Stimulated activated CD4-positive, alpha-beta T cell treated with anti-CD3 and anti-CD28 coated beads, Interleukin-2, amount 100 ng/mL, for 48 hours (primary cell): ENCODE measurements around the gene RPTOR.
"Not testable (repeated sequence)": the region's sequence is repeated elsewhere in the genome, so short reads cannot be mapped to it uniquely, and the experiment has no call there.

ENCODE experiments used
- DNase-seq, 2 donors: peaks; one replicate each; pipeline ENCODE4 v3.0.0-alpha.2; 2020

Gene RPTOR

GRCh38 chr17:80729016-80729415, 184.4 kb downstream of the RPTOR start:
- no peak for DNase-seq

- DNase-seq, result no peak
Observed at GRCh38 chr17:80729761-80730160, 185.1 kb downstream of the RPTOR start.

- DNase-seq, result no peak
Observed at GRCh38 chr17:80730739-80731138, 186.1 kb downstream of the RPTOR start.

GRCh38 chr17:80731323-80731722, 186.7 kb downstream of the RPTOR start:
- DNase-seq, result no peak

GRCh38 chr17:80732268-80732667, 187.6 kb downstream of the RPTOR start:
- DNase-seq, result no peak

GRCh38 chr17:80737106-80738019, 192.7 kb downstream of the RPTOR start:
- DNase-seq, result no peak

GRCh38 chr17:80738020-80738808, 193.6 kb downstream of the RPTOR start:
- no peak for DNase-seq

GRCh38 chr17:80738987-80739730, 194.5 kb downstream of the RPTOR start:
- no peak for DNase-seq

GRCh38 chr17:80740141-80740540, 195.5 kb downstream of the RPTOR start:
- DNase-seq, result no peak

- no peak for DNase-seq
Observed at GRCh38 chr17:80742091-80742490, 197.5 kb downstream of the RPTOR start.

- DNase-seq, result no peak
Observed at GRCh38 chr17:80742581-80743180, 198.0 kb downstream of the RPTOR start.

GRCh38 chr17:80743181-80743771, 198.6 kb downstream of the RPTOR start:
- no peak for DNase-seq

- DNase-seq, result not testable (repeated sequence)
Observed at GRCh38 chr17:80743973-80744372, 199.3 kb downstream of the RPTOR start.

- DNase-seq, result not testable (repeated sequence)
Observed at GRCh38 chr17:80744725-80745124, 200.1 kb downstream of the RPTOR start.

- DNase-seq, result no peak
Observed at GRCh38 chr17:80745183-80745582, 200.5 kb downstream of the RPTOR start.

GRCh38 chr17:80746262-80746935, 201.8 kb downstream of the RPTOR start:
- DNase-seq, result no peak

- no peak for DNase-seq
Observed at GRCh38 chr17:80747469-80747868, 202.8 kb downstream of the RPTOR start.

GRCh38 chr17:80749611-80750010, 205.0 kb downstream of the RPTOR start:
- no peak for DNase-seq

- DNase-seq, result no peak
Observed at GRCh38 chr17:80750263-80750662, 205.6 kb downstream of the RPTOR start.

GRCh38 chr17:80751070-80751945, 206.7 kb downstream of the RPTOR start:
- DNase-seq, result no peak
